HepG2 (cell line): ENCODE measurements around the gene ZKSCAN1. TPM values are rescaled to one million over a fixed set of nuclear protein-coding genes. Genes with fewer than 3 reads are reported as not detected.
A peak's percentile ranks its signal among the peaks of the same experiment; 100 is the strongest.

Experiments used
- BCL6 ChIP-seq: IDR thresholded peaks from 2 replicates; pipeline ENCODE4 v1.6.1; 2016; ENCODE audit warnings: missing genetic modification reagents, missing compliant biosample characterization
- FOXM1 ChIP-seq: sonication (generic); formaldehyde crosslinking; IDR thresholded peaks from 2 replicates; pipeline ENCODE4 v1.5.0; 2020; ENCODE audit warnings: missing genetic modification reagents
- MAFF ChIP-seq: IDR thresholded peaks from 2 replicates; pipeline ENCODE4 v1.6.1; 2011; ENCODE audit warnings: low read depth, low read length, improper control_type of control experiment
- MBNL3 ChIP-seq: fragments of 250-450 bp; sonication (Bioruptor Pico); conservative IDR thresholded peaks from 2 replicates; pipeline ENCODE4 v1.8.0; 2022; ENCODE audit warnings: mild to moderate bottlenecking, inconsistent platforms
- POLR2AphosphoS5 ChIP-seq: IDR thresholded peaks from 2 replicates; pipeline ENCODE4 v1.6.1; 2012; ENCODE audit warnings: low read depth, low read length
- RFX5 ChIP-seq: IDR thresholded peaks from 2 replicates; pipeline ENCODE4 v1.6.1; 2011; ENCODE audit warnings: low read depth, low read length, improper control_type of control experiment
- SMAD3 ChIP-seq: sonication (generic); formaldehyde crosslinking; IDR thresholded peaks from 2 replicates; pipeline ENCODE4 v1.4.0; 2020; ENCODE audit warnings: missing genetic modification reagents
- SMARCE1 ChIP-seq: fragments of 450-650 bp; IDR thresholded peaks from 2 replicates; pipeline ENCODE4 v1.6.1; 2017; ENCODE audit warnings: borderline replicate concordance
- TCF12 ChIP-seq, 2 experiments: fragments of 450-650 bp in 1 of 2; sonication (generic) in 1 of 2; formaldehyde crosslinking in 1 of 2; IDR thresholded peaks; 2 replicates each; pipeline versions ENCODE4 v1.6.1 to v1.8.0; 2017 to 2022; ENCODE audit warnings: antibody characterized with exemption in 1 of 2, mild to moderate bottlenecking in 1 of 2, missing genetic modification reagents in 1 of 2, moderate library complexity in 1 of 2
- ZBTB7B ChIP-seq: sonication (generic); formaldehyde crosslinking; IDR thresholded peaks from 2 replicates; pipeline ENCODE4 v1.4.0; 2020; ENCODE audit warnings: missing genetic modification reagents
- ZFP1 ChIP-seq: IDR thresholded peaks from 2 replicates; pipeline ENCODE4 v1.6.1; 2016
- ZFP36 ChIP-seq: fragments of 150-350 bp; IDR thresholded peaks from 2 replicates; pipeline ENCODE4 v1.6.1; 2018; ENCODE audit warnings: borderline replicate concordance, low read length, low read depth; ENCODE audit not compliant: partially characterized antibody
- ZMYM4 ChIP-seq: sonication (generic); formaldehyde crosslinking; IDR thresholded peaks from 2 replicates; pipeline ENCODE4 v1.8.1; 2023; ENCODE audit warnings: mild to moderate bottlenecking, missing genetic modification reagents
- ZNF12 ChIP-seq: sonication (generic); formaldehyde crosslinking; IDR thresholded peaks from 2 replicates; pipeline ENCODE4 v1.5.0; 2020; ENCODE audit warnings: missing genetic modification reagents
- ZNF180 ChIP-seq: sonication (generic); formaldehyde crosslinking; IDR thresholded peaks from 2 replicates; pipeline ENCODE4 v1.4.0; 2020; ENCODE audit warnings: low read depth, missing genetic modification reagents, borderline replicate concordance
- ZNF230 ChIP-seq: sonication (generic); formaldehyde crosslinking; IDR thresholded peaks from 2 replicates; pipeline ENCODE4 v1.4.0; 2020; ENCODE audit warnings: mild to moderate bottlenecking, missing genetic modification reagents
- ZNF296 ChIP-seq: sonication (generic); formaldehyde crosslinking; conservative IDR thresholded peaks from 2 replicates; pipeline ENCODE4 v1.5.0; 2020; ENCODE audit warnings: mild to moderate bottlenecking, missing genetic modification reagents
- ZNF441 ChIP-seq: sonication (generic); formaldehyde crosslinking; IDR thresholded peaks from 2 replicates; pipeline ENCODE4 v1.7.0; 2021; ENCODE audit warnings: missing genetic modification reagents, borderline replicate concordance
- ZNF563 ChIP-seq: sonication (generic); formaldehyde crosslinking; IDR thresholded peaks from 2 replicates; pipeline ENCODE4 v1.8.0; 2022; ENCODE audit warnings: mild to moderate bottlenecking, moderate library complexity, missing genetic modification reagents
- polyA plus RNA-seq, 8 experiments: library from polyadenylated mRNA; depleted of rRNA in 3 of 8; stranded (reverse) in 7 of 8; unstranded in 1 of 8; fragments of >200 nt; fragmentation: Illumina TruSeq in 4 of 8; extraction: Trizol in 4 of 8; gene quantifications; 2 replicates each; pipeline versions ENCODE4 v1.2.1 to v1.2.3, GENCODE V29; 2011 to 2016; ENCODE audit warnings: low read depth in 4 of 8, missing spikeins in 1 of 8, mixed read lengths in 1 of 8; ENCODE audit not compliant: insufficient read depth in 1 of 8
- total RNA-seq, 5 experiments: library from RNA; depleted of rRNA; stranded (reverse); fragments of >200 nt; fragmentation: Illumina TruSeq; extraction: Trizol; gene quantifications; 2 replicates each; pipeline ENCODE4 v1.2.3, GENCODE V29; 2016; ENCODE audit warnings: low read depth in 1 of 5
- TF ChIP-seq, protein P1 (sequence below): sonication (generic); formaldehyde crosslinking; IDR thresholded peaks from 2 replicates; pipeline ENCODE4 v1.4.0; 2020; ENCODE audit warnings: missing genetic modification reagents, borderline replicate concordance
- TF ChIP-seq, protein P2 (sequence below): sonication (generic); formaldehyde crosslinking; IDR thresholded peaks from 2 replicates; pipeline ENCODE4 v1.4.0; 2020; ENCODE audit warnings: missing genetic modification reagents
- TF ChIP-seq, protein P3 (sequence below): fragments of 450-650 bp; IDR thresholded peaks from 2 replicates; pipeline ENCODE4 v1.6.1; 2017
- TF ChIP-seq, protein P4 (sequence below): sonication (generic); formaldehyde crosslinking; IDR thresholded peaks from 2 replicates; pipeline ENCODE4 v1.5.0; 2020; ENCODE audit warnings: mild to moderate bottlenecking, missing genetic modification reagents, moderate library complexity
- TF ChIP-seq, protein P5 (sequence below): sonication (generic); formaldehyde crosslinking; IDR thresholded peaks from 2 replicates; pipeline ENCODE4; 2020; ENCODE audit warnings: missing genetic modification reagents, mild to moderate bottlenecking, borderline replicate concordance

The ZKSCAN1 gene
- total and polyA plus RNA-seq, 2 of the 13 experiments (the other 11 are each of a cell fraction or from before 2014, with no cell fraction given), result 46.4 to 60.6 TPM

DNA sequence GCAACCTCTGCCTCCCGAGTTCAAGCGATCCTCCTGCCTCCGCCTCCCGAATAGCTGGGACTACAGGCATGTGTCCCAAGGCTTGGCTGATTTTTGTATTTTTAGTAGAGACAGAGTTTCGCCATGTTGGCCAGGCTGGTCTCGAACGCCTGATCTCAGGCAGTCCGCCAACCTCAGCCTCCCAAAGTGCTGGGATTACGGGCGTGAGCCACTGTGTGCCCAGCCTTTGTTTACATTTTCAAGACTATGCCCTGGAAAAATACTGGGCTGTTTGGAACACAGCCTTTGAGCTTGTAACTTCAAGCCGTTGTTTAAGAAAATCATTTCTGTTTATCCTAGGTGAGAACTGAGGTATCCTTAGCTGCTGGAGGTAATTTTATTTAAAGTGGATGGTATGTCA is 1.9 kb downstream of the ZKSCAN1 start (continued):
- TF ChIP-seq, protein P1, sequence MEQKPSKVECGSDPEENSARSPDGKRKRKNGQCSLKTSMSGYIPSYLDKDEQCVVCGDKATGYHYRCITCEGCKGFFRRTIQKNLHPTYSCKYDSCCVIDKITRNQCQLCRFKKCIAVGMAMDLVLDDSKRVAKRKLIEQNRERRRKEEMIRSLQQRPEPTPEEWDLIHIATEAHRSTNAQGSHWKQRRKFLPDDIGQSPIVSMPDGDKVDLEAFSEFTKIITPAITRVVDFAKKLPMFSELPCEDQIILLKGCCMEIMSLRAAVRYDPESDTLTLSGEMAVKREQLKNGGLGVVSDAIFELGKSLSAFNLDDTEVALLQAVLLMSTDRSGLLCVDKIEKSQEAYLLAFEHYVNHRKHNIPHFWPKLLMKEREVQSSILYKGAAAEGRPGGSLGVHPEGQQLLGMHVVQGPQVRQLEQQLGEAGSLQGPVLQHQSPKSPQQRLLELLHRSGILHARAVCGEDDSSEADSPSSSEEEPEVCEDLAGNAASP, result peak; percentile 46; the same call in 1 of the 2 replicates
- TF ChIP-seq TCF12 (IDR thresholded peaks at IDR 0.05) (no peak), TCF12 (CRISPR knock-in tag; IDR thresholded peaks at IDR 0.05) (no peak), MBNL3 (CRISPR knock-in tag) (no peak), ZNF12 (CRISPR knock-in tag) (no peak), ZNF441 (no peak), ZNF230 (no peak), ZFP36 (no peak), ZNF180 (CRISPR knock-in tag) (no peak), ZNF296 (CRISPR knock-in tag) (no peak), SMARCE1 (no peak), SMAD3 (CRISPR knock-in tag) (no peak), MAFF (no peak), BCL6 (CRISPR knock-in tag) (peak; percentile 43; the same call in 1 of the 2 replicates), ZBTB7B (CRISPR knock-in tag) (0 out of 2 replicates have a peak, but pooled peaks have one; percentile 47), POLR2AphosphoS5 (no peak), ZFP1 (no peak), ZNF563 (no peak), ZMYM4 (CRISPR knock-in tag) (peak; percentile 36), FOXM1 (CRISPR knock-in tag) (no peak), RFX5 (no peak)
- TF ChIP-seq, protein P2, sequence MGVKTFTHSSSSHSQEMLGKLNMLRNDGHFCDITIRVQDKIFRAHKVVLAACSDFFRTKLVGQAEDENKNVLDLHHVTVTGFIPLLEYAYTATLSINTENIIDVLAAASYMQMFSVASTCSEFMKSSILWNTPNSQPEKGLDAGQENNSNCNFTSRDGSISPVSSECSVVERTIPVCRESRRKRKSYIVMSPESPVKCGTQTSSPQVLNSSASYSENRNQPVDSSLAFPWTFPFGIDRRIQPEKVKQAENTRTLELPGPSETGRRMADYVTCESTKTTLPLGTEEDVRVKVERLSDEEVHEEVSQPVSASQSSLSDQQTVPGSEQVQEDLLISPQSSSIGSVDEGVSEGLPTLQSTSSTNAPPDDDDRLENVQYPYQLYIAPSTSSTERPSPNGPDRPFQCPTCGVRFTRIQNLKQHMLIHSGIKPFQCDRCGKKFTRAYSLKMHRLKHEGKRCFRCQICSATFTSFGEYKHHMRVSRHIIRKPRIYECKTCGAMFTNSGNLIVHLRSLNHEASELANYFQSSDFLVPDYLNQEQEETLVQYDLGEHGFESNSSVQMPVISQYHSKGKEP (CRISPR knock-in tag), result no peak
- TF ChIP-seq, protein P3, sequence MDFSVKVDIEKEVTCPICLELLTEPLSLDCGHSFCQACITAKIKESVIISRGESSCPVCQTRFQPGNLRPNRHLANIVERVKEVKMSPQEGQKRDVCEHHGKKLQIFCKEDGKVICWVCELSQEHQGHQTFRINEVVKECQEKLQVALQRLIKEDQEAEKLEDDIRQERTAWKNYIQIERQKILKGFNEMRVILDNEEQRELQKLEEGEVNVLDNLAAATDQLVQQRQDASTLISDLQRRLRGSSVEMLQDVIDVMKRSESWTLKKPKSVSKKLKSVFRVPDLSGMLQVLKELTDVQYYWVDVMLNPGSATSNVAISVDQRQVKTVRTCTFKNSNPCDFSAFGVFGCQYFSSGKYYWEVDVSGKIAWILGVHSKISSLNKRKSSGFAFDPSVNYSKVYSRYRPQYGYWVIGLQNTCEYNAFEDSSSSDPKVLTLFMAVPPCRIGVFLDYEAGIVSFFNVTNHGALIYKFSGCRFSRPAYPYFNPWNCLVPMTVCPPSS, result no peak
- TF ChIP-seq, protein P4, sequence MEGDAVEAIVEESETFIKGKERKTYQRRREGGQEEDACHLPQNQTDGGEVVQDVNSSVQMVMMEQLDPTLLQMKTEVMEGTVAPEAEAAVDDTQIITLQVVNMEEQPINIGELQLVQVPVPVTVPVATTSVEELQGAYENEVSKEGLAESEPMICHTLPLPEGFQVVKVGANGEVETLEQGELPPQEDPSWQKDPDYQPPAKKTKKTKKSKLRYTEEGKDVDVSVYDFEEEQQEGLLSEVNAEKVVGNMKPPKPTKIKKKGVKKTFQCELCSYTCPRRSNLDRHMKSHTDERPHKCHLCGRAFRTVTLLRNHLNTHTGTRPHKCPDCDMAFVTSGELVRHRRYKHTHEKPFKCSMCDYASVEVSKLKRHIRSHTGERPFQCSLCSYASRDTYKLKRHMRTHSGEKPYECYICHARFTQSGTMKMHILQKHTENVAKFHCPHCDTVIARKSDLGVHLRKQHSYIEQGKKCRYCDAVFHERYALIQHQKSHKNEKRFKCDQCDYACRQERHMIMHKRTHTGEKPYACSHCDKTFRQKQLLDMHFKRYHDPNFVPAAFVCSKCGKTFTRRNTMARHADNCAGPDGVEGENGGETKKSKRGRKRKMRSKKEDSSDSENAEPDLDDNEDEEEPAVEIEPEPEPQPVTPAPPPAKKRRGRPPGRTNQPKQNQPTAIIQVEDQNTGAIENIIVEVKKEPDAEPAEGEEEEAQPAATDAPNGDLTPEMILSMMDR, result no peak
- TF ChIP-seq, protein P5, sequence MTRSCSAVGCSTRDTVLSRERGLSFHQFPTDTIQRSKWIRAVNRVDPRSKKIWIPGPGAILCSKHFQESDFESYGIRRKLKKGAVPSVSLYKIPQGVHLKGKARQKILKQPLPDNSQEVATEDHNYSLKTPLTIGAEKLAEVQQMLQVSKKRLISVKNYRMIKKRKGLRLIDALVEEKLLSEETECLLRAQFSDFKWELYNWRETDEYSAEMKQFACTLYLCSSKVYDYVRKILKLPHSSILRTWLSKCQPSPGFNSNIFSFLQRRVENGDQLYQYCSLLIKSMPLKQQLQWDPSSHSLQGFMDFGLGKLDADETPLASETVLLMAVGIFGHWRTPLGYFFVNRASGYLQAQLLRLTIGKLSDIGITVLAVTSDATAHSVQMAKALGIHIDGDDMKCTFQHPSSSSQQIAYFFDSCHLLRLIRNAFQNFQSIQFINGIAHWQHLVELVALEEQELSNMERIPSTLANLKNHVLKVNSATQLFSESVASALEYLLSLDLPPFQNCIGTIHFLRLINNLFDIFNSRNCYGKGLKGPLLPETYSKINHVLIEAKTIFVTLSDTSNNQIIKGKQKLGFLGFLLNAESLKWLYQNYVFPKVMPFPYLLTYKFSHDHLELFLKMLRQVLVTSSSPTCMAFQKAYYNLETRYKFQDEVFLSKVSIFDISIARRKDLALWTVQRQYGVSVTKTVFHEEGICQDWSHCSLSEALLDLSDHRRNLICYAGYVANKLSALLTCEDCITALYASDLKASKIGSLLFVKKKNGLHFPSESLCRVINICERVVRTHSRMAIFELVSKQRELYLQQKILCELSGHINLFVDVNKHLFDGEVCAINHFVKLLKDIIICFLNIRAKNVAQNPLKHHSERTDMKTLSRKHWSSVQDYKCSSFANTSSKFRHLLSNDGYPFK (CRISPR knock-in tag), result no peak
